NCI-H146 treated with DMSO at 0.1 percent for 48 hours (cell line): Measurements from ENCODE around the gene COG1.

ENCODE experiments used
- DNase-seq: peaks from one replicate; lab custom pipeline; 2025; ENCODE audit not compliant: unreplicated experiment; lab: John Stamatoyannopoulos, UW

COG1 gene

GRCh38 chr17:73170324-73170723 lies 22.5 kb upstream of the COG1 start:
- peak; percentile 45 for DNase-seq

GRCh38 chr17:73172252-73172651 lies 20.6 kb upstream of the COG1 start:
- no peak for DNase-seq

GRCh38 chr17:73174126-73174525 lies 18.7 kb upstream of the COG1 start:
- no peak for DNase-seq

- DNase-seq = no peak
Observed at GRCh38 chr17:73175962-73176565, 16.8 kb upstream of the COG1 start.

- DNase-seq = no peak
Observed at GRCh38 chr17:73179387-73179786, 13.5 kb upstream of the COG1 start.

GRCh38 chr17:73179878-73180277 lies 13.0 kb upstream of the COG1 start:
- no peak for DNase-seq

- DNase-seq = no peak
Observed at GRCh38 chr17:73182616-73183310, 10.1 kb upstream of the COG1 start.

- DNase-seq = no peak
Observed at GRCh38 chr17:73184136-73184993, 8.5 kb upstream of the COG1 start.

- DNase-seq = no peak
Observed at GRCh38 chr17:73186283-73187050, 6.4 kb upstream of the COG1 start.

- peak; percentile 42 for DNase-seq
Observed at GRCh38 chr17:73187203-73187769, 5.6 kb upstream of the COG1 start.

- no peak for DNase-seq
Observed at GRCh38 chr17:73188011-73188410, 4.8 kb upstream of the COG1 start.

GRCh38 chr17:73189417-73190099 lies 3.3 kb upstream of the COG1 start:
- DNase-seq = peak; percentile 18

GRCh38 chr17:73191443-73192205 lies 1.2 kb upstream of the COG1 start:
- DNase-seq = peak; percentile 65

GRCh38 chr17:73192206-73192893 lies 505 bp upstream of the COG1 start:
- DNase-seq = peak; percentile 70

- no peak for DNase-seq
Observed at GRCh38 chr17:73194514-73195222, 1.8 kb downstream of the COG1 start.

GRCh38 chr17:73196500-73196899 lies 3.6 kb downstream of the COG1 start:
- no peak for DNase-seq

GRCh38 chr17:73197161-73197560 lies 4.3 kb downstream of the COG1 start:
- DNase-seq = no peak

GRCh38 chr17:73198201-73198929 lies 5.5 kb downstream of the COG1 start:
- no peak for DNase-seq
